ENCODE results near the gene NWD2. TPM values are rescaled to one million over a fixed set of nuclear protein-coding genes. Genes with fewer than 3 reads are reported as not detected.
"Not testable (repeated sequence)": the region's sequence is repeated elsewhere in the genome, so short reads cannot be mapped to it uniquely, and the experiment has no call there.

Gene NWD2
- total RNA-seq, 1 experiment from 2014 or later = 0.03 TPM

GRCh38 chr4:37397505-37397904 is 153.0 kb downstream of the NWD2 start:
- no peaks in the 10 kb centered on the region for H3K27me3 ChIP-seq (ENCODE audit: control insufficient read depth, insufficient read depth, low read length)
- no peak for DNase-seq
- no peaks in the 10 kb centered on the region for H3K36me3 ChIP-seq (replicated peaks; ENCODE audit: control insufficient read depth, insufficient read depth, low read length)
- no peak overlapping the region for H3K4me3 ChIP-seq (ENCODE audit: insufficient read depth, low read depth, low read length)

GRCh38 chr4:37400241-37400881 is 155.8 kb downstream of the NWD2 start:
- Histone ChIP-seq H3K27me3 (ENCODE audit: control insufficient read depth, insufficient read depth, low read length) (no peaks in the 10 kb centered on the region), H3K4me3 (ENCODE audit: insufficient read depth, low read depth, low read length) (no peak overlapping the region), H3K36me3 (replicated peaks; ENCODE audit: control insufficient read depth, insufficient read depth, low read length) (no peaks in the 10 kb centered on the region)
- DNase-seq = no peak

DNA sequence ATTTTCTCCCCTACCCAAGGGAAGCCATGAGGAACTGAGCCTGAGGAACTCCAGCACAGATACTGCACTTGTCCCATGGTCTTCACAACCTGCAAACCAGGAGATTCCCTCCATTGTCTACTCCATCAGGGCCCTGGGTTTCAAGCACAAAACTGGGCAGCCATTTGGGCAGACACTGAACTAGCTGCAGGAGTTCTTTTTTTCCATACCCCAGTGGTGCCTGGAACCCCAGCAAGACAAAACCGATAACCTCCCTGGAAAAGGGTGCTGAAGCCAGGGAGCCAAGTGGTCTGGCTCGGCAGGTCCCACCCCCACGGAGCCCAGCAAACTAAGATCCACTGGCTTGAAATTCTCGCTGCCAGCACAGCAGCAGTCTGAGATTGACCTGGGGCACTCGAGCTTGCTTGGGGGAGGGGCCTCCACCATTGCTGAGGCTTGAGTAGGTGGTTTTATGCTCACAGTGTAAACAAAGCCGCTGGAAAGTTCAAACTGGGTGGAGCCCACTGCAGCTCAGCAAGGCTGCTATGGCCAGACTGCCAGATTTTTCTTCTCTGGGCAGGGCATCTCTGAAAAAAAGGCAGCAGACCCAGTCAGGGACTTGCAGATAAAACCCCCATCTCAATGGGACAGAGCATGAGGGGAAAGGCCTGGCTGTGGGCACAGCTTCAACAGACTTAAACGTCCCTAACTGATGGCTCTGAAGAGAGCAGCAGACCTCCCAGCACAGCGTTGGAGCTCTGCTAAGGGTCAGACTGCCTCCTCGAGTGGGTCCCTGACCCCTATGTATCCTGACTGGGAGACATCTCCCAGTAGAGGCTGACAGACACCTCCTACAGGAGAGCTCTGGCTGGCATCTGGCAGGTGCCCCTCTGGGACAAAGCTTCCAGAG is 163.6 kb downstream of the NWD2 start:
- not testable (repeated sequence) for H3K4me3 ChIP-seq (ENCODE audit: insufficient read depth, low read depth, low read length); H3K36me3 ChIP-seq (replicated peaks; ENCODE audit: control insufficient read depth, insufficient read depth, low read length); H3K27me3 ChIP-seq (ENCODE audit: control insufficient read depth, insufficient read depth, low read length); DNase-seq

- H3K4me3 ChIP-seq (ENCODE audit: insufficient read depth, low read depth, low read length); H3K27me3 ChIP-seq (ENCODE audit: control insufficient read depth, insufficient read depth, low read length); DNase-seq; H3K36me3 ChIP-seq (replicated peaks; ENCODE audit: control insufficient read depth, insufficient read depth, low read length): not testable (repeated sequence)
Observed at GRCh38 chr4:37413612-37414011, 169.1 kb downstream of the NWD2 start.

GRCh38 chr4:37415845-37416369 is 171.4 kb downstream of the NWD2 start:
- Histone ChIP-seq H3K27me3 (ENCODE audit: control insufficient read depth, insufficient read depth, low read length) (no peaks in the 10 kb centered on the region), H3K4me3 (ENCODE audit: insufficient read depth, low read depth, low read length) (no peak overlapping the region), H3K36me3 (replicated peaks; ENCODE audit: control insufficient read depth, insufficient read depth, low read length) (no peaks in the 10 kb centered on the region)
- DNase-seq = peak; percentile 36

DNA sequence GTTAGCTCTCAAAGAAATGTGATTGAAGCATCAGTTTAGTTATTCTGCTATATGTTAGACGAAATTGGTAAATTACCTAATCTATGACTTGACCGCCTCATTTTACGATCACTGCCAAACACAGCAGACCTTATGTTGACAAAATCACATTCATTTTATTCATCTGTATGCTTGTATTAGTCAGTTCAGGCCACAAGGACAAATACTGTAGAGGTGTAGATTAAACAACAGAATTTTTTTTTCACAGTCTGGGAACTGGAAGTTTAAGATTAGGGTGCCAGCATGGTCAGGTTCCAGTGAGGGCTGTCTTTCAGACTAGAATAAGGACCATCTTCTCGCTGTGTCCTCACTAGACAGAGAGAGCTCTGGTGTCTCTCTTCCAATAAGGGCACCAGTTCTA is 177.1 kb downstream of the NWD2 start:
- DNase-seq = no peak
- Histone ChIP-seq H3K27me3 (ENCODE audit: control insufficient read depth, insufficient read depth, low read length) (no peaks in the 10 kb centered on the region), H3K36me3 (replicated peaks; ENCODE audit: control insufficient read depth, insufficient read depth, low read length) (no peaks in the 10 kb centered on the region), H3K4me3 (ENCODE audit: insufficient read depth, low read depth, low read length) (no peak overlapping the region)

- no peak for DNase-seq
- Histone ChIP-seq H3K36me3 (replicated peaks; ENCODE audit: control insufficient read depth, insufficient read depth, low read length) (no peaks in the 10 kb centered on the region), H3K4me3 (ENCODE audit: insufficient read depth, low read depth, low read length) (no peak overlapping the region), H3K27me3 (ENCODE audit: control insufficient read depth, insufficient read depth, low read length) (no peaks in the 10 kb centered on the region)
Observed at GRCh38 chr4:37422102-37422501, 177.6 kb downstream of the NWD2 start.

DNA sequence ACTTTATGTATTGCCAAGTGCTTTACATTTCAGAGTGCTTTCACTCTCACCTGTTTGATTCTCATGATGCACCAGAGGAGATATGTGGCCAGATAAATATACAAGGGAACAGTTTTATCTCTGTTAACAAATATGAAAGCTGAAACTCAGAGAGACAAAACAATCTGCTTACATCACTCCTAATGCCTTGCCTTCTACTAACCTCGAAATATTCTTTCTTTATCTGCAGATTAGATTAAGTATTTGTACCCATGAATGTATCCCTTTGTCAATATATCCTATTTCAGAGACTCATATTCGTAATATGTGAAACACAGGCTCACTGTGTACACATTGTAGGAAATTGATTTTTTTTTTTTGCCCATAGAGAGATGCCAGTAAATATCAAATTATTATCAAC is 178.1 kb downstream of the NWD2 start:
- H3K36me3 ChIP-seq (replicated peaks; ENCODE audit: control insufficient read depth, insufficient read depth, low read length) = no peaks in the 10 kb centered on the region
- H3K4me3 ChIP-seq (ENCODE audit: insufficient read depth, low read depth, low read length) = no peak overlapping the region
- no peaks in the 10 kb centered on the region for H3K27me3 ChIP-seq (ENCODE audit: control insufficient read depth, insufficient read depth, low read length)
- no peak for DNase-seq

DNA sequence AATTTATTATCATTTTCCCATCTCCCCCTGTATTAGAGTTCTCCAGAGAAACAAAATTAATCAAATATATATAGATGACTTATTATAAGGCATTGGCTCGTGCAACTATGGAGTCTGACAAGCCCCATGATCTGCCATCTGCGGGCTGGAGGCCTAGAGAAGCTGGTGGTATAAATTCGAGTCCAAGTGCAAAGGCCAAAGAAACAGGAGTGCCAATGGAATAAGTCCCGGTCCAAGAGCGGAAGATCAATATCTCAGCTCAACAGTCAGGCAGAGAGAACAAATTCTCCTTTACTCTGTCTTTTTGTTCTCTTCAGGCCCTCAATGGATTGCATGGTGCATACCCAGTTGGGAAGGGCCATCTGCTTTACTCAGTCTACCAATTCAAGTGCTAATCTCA is 178.8 kb downstream of the NWD2 start:
- Histone ChIP-seq H3K27me3 (ENCODE audit: control insufficient read depth, insufficient read depth, low read length) (no peaks in the 10 kb centered on the region), H3K4me3 (ENCODE audit: insufficient read depth, low read depth, low read length) (no peak overlapping the region), H3K36me3 (replicated peaks; ENCODE audit: control insufficient read depth, insufficient read depth, low read length) (no peaks in the 10 kb centered on the region)
- no peak for DNase-seq

DNA sequence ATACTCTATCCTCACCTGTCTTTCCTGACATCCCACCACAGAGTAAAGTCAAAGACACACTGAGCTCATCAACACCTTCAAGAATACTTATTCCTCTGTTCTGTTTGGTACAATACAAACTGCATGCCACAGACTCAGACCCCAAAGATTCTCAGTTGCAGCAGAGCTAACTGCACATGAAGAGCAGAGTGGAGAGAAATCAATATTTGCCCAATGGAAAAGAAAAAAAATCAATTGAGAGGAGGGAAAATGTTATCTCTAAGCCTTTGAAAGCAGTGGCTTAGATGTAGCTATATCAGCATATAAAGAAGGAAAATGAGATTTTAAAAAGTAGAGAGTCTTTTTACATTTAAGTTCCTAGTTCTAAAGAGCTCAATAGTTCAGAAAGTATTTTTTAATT is 180.2 kb downstream of the NWD2 start:
- Histone ChIP-seq H3K4me3 (ENCODE audit: insufficient read depth, low read depth, low read length) (no peak overlapping the region), H3K27me3 (ENCODE audit: control insufficient read depth, insufficient read depth, low read length) (no peaks in the 10 kb centered on the region)
- no peak for DNase-seq

DNA sequence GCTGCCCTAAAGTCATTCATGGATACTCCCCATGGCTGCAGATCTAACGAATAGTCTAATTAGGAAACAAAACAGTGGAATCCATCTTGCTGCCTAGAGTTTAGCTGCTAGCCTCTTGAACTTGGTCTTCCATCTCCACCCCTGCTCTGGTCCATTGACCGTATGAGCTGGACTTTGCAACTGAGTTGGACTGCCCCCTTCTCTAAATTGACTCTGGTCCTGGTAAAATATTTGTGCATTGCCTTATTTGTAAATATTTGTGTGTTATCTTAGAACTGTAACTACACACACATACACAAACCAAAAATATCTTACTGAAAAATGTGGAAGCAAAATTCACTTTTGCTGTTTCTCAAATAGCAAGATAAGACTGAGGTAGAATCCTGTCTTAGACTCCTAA is 181.3 kb downstream of the NWD2 start:
- no peaks in the 10 kb centered on the region for H3K27me3 ChIP-seq (ENCODE audit: control insufficient read depth, insufficient read depth, low read length)
- no peak for DNase-seq
- no peaks in the 10 kb centered on the region for H3K36me3 ChIP-seq (replicated peaks; ENCODE audit: control insufficient read depth, insufficient read depth, low read length)
- no peak overlapping the region for H3K4me3 ChIP-seq (ENCODE audit: insufficient read depth, low read depth, low read length)

More for the DNA sequence above, 180.2 kb downstream of the NWD2 start:
- no peaks in the 10 kb centered on the region for H3K36me3 ChIP-seq (replicated peaks; ENCODE audit: control insufficient read depth, insufficient read depth, low read length)

DNA sequence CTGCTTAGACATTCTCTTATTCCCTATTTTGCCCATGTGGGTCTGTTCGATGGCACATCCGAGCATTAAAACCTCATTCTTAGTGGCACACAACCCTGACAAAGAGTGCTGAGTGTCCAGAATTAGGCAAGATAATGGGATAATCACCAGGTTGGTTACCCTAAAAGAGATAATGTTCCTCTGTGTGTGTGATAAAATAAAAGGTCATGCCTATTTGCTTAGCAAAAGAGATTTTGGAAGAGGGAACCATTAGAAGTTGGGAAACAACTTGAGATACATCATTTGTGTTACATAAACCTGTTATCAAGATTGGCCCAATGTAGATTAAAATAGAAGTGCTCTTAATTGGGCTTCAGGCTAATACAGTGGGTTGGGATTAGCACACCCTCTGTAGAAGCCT is 182.7 kb downstream of the NWD2 start:
- H3K36me3 ChIP-seq (replicated peaks; ENCODE audit: control insufficient read depth, insufficient read depth, low read length) = no peaks in the 10 kb centered on the region
- H3K4me3 ChIP-seq (ENCODE audit: insufficient read depth, low read depth, low read length) = no peak overlapping the region
- no peak for DNase-seq
- no peaks in the 10 kb centered on the region for H3K27me3 ChIP-seq (ENCODE audit: control insufficient read depth, insufficient read depth, low read length)

- Histone ChIP-seq H3K27me3 (ENCODE audit: control insufficient read depth, insufficient read depth, low read length) (no peaks in the 10 kb centered on the region), H3K4me3 (ENCODE audit: insufficient read depth, low read depth, low read length) (no peak overlapping the region), H3K36me3 (replicated peaks; ENCODE audit: control insufficient read depth, insufficient read depth, low read length) (no peaks in the 10 kb centered on the region)
- no peak for DNase-seq
Observed at GRCh38 chr4:37429906-37430305, 185.4 kb downstream of the NWD2 start.

DNA sequence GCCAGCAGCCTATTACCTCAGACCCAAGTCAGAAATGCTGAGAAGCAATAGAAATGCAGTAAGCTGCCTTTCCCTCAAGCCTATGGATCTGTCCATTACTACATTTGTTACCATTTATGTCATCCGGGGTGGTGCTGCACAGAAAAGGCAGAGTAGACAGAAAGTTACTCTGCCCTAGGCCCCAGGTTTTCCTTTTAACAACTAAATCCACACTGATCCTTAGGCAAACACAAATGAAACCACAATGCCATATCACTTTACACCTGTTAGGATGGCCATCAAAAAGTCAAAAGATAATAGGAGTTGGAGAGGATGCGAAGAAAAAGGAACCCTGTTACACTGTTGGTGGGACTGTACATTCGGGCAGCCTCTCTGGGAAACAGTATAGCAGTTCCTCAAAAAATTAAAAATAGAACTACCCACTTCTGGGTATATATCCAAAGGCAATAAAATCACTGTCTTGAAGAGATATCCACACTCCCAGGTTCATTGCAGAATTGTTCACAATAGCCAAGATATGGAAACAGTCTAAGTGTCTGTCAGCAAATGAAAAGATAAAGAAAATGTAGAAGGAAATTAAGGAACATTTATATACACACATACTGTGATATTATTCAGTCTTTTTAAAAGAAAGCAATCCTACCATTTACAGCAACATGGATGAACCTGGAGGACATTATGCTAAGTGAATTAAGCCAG is 186.3 kb downstream of the NWD2 start:
- DNase-seq = no peak
- H3K36me3 ChIP-seq (replicated peaks; ENCODE audit: control insufficient read depth, insufficient read depth, low read length) = no peaks in the 10 kb centered on the region
- no peaks in the 10 kb centered on the region for H3K27me3 ChIP-seq (ENCODE audit: control insufficient read depth, insufficient read depth, low read length)
- no peak overlapping the region for H3K4me3 ChIP-seq (ENCODE audit: insufficient read depth, low read depth, low read length)

GRCh38 chr4:37431417-37431743 is 186.8 kb downstream of the NWD2 start:
- Histone ChIP-seq H3K4me3 (ENCODE audit: insufficient read depth, low read depth, low read length) (no peak overlapping the region), H3K27me3 (ENCODE audit: control insufficient read depth, insufficient read depth, low read length) (no peaks in the 10 kb centered on the region), H3K36me3 (replicated peaks; ENCODE audit: control insufficient read depth, insufficient read depth, low read length) (no peaks in the 10 kb centered on the region)
- no peak for DNase-seq

All from H7 (cell line).